Measurements from ENCODE around the gene PPAT.
"Not testable (repeated sequence)": the region's sequence is repeated elsewhere in the genome, so short reads cannot be mapped to it uniquely, and the experiment has no call there.

PPAT gene

DNA sequence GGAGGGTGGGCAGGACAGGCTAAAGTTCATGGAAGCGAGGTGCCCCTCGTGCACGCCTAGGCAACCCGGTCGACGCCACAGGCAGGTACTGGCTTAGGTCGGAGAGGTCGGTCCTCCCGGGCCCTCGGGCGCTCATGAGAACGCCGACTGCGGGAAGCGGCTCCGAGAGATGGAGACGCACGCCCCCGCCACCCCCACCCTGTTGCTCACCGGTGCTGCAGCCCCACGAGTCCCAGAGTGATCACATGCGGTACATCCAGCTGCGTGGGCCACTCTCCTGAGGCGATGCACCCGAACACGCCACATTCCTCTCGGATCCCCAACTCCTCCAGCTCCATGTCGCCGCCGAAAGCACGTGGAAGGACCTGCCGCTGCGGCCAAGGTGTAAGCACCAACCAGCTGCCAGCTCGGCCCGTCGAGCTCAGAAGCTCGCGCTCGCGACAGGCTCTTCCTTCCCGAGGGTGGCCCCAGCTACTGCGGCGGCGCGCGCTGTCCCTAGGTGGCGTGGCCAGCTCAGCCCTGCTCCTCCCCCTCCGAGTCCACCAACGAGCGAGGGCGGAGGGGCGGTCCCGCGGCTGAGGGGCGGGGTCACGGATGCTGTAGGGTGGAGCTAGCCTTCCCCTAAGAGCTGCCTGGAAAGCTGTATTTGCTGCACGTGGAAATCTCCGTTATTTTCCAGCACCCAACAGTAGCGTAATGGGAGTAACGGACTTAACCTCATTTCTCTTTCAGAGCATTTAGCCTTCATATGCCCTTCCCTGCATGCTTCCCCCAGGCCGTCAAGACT, at the start of gene PPAT:
PPAT (minus strand) TSS at position 476 of the 787 bp plus-strand sequence; CDS start at position 338, 138 bp downstream.
- Histone ChIP-seq H3K27ac (ENCODE audit: low read depth, low read length) (peak within 1 kb of the TSS; percentile 94), H3K4me1 (ENCODE audit: insufficient read depth, low read length) (peaks cover 16% of the 10 kb centered on the region), H3K4me3 (ENCODE audit: low read depth in 1 of 2, low read length in 2 of 2) (peak within 1 kb of the TSS; percentile 72 to 91)

DNA sequence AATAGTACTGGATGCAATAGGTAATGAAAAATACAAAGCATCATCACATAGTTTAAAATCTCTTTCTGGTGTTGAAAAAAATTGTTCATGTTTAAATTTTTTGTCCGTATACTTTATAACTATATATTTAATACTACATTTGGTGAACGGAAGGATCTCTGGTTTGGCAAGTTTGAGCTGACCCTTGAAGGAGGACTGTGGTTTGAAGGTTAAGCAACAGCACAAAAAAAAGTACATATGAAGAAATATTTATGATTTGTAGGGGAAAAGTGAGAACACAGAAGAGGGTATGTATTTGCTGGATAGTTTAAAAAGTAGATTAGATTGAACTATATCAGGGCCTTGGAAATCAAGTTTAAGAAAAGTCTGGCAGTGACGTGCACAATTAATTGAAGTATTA, 45.3 kb upstream of the PPAT start:
- Histone ChIP-seq H3K27ac (ENCODE audit: low read depth, low read length) (no peak overlapping the region), H3K27me3 (ENCODE audit: control insufficient read depth in 1 of 2, insufficient read depth in 2 of 2, low read length in 2 of 2) (no peaks in the 10 kb centered on the region), H3K4me3 (ENCODE audit: low read depth in 1 of 2, low read length in 2 of 2) (no peak overlapping the region), H3K4me1 (ENCODE audit: insufficient read depth, low read length) (no peaks in the 10 kb centered on the region), H3K9me3 (ENCODE audit: low read length) (no peaks in the 10 kb centered on the region), H3K36me3 (ENCODE audit: insufficient read depth, low read length) (peaks cover 40% of the 10 kb centered on the region), H3K9ac (ENCODE audit: low read length) (no peak overlapping the region)

More for the DNA sequence above, at the start of gene PPAT:
- Histone ChIP-seq H3K9ac (ENCODE audit: low read length) (peak within 1 kb of the TSS; percentile 49), H3K27me3 (ENCODE audit: control insufficient read depth in 1 of 2, insufficient read depth in 2 of 2, low read length in 2 of 2) (no peaks in the 10 kb centered on the region), H3K9me3 (ENCODE audit: low read length) (no peaks in the 10 kb centered on the region), H3K36me3 (ENCODE audit: insufficient read depth, low read length) (no peaks in the 10 kb centered on the region)

DNA sequence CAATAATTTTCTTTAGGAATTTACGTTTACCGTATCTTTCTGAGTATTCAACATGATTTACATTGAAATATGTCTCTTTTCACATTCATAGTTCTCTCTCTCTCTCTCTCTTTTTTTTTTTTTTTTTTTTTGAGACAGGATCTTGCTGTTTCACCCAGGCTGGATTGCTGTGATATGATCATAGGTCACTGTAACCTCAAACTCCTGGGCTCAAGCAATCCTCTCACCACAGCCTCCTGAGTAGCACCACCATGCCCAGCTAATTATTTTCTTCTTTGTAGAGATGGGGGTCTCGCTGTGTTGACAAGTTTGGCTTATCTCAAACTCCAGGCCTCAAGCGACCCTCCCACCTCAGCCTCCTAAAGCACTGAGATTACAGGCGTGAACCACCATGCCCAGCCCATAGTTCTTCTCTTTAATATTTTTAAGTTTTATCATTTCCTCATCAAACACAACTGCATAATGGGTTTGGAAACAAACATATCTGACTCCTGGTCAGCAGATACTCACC, 41.8 kb upstream of the PPAT start:
- no peak overlapping the region for H3K4me3 ChIP-seq (ENCODE audit: low read depth in 1 of 2, low read length in 2 of 2)
- no peaks in the 10 kb centered on the region for H3K9me3 ChIP-seq (ENCODE audit: low read length)
- H3K9ac ChIP-seq (ENCODE audit: low read length): no peak overlapping the region
- no peaks in the 10 kb centered on the region for H3K27me3 ChIP-seq (ENCODE audit: control insufficient read depth in 1 of 2, insufficient read depth in 2 of 2, low read length in 2 of 2)
- H3K36me3 ChIP-seq (ENCODE audit: insufficient read depth, low read length): peaks cover 45% of the 10 kb centered on the region
- H3K27ac ChIP-seq (ENCODE audit: low read depth, low read length): no peak overlapping the region
- H3K4me1 ChIP-seq (ENCODE audit: insufficient read depth, low read length): no peaks in the 10 kb centered on the region

DNA sequence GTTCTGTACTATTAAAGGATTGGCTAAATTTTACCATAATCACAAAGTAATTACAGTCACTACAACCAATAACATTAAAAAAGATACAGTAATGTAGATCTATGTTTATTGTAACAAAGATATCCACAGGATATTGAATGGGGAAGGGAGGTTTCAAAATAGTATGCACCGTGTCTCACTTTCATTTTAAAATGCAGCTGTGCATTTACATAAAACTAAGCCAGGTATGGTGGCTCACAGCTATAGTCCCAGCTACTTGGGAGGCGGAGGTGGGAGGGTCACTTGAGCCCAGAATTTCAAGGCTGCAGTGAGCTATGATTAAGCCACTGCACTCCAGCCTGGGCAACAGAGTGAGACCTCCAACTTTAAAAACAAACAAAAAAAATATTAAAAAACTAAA, 40.5 kb upstream of the PPAT start:
- Histone ChIP-seq H3K9me3 (ENCODE audit: low read length) (no peaks in the 10 kb centered on the region), H3K4me1 (ENCODE audit: insufficient read depth, low read length) (no peaks in the 10 kb centered on the region), H3K4me3 (ENCODE audit: low read depth in 1 of 2, low read length in 2 of 2) (no peak overlapping the region), H3K27ac (ENCODE audit: low read depth, low read length) (no peak overlapping the region), H3K9ac (ENCODE audit: low read length) (no peak overlapping the region), H3K36me3 (ENCODE audit: insufficient read depth, low read length) (peaks cover 58% of the 10 kb centered on the region), H3K27me3 (ENCODE audit: control insufficient read depth in 1 of 2, insufficient read depth in 2 of 2, low read length in 2 of 2) (no peaks in the 10 kb centered on the region)

DNA sequence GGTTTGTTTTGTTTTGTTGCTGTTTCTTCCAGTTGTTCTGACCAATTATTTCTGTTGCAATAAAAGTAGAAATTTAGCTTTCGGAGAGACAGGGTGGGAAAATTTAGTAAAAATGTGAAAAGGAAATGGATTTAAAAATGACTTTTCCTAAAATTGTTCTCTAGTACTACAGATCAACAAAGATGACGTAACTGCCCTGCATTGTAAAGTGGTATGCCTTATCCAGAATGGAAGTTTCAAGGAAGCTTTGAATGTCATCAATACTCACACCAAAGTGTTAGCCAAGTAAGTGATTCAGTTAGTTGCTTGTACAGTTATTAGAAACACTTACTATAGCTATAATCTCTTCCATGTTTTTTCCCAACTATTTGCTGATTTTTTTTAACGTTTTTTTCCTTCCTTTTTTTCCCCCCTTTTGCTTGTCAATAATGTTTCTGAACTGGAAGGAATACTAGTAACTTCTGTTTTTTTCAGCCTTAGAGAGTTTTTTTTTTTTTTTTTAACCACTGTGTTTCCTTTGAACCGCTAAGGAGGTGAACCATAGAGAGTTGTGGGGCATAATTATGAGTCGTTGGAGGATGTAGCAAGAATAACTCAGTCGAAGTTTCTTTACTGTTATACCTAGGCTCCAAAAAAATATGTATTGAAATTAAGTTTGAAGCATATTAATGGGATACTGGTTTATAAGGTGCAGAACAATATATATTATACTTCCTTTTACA, 34.2 kb upstream of the PPAT start:
- H3K4me1 ChIP-seq (ENCODE audit: insufficient read depth, low read length): peaks cover 28% of the 10 kb centered on the region
- no peak overlapping the region for H3K4me3 ChIP-seq (ENCODE audit: low read depth in 1 of 2, low read length in 2 of 2)
- H3K9ac ChIP-seq (ENCODE audit: low read length): no peak overlapping the region
- H3K27ac ChIP-seq (ENCODE audit: low read depth, low read length): no peak overlapping the region
- no peaks in the 10 kb centered on the region for H3K27me3 ChIP-seq (ENCODE audit: control insufficient read depth in 1 of 2, insufficient read depth in 2 of 2, low read length in 2 of 2)
- peaks cover 33% of the 10 kb centered on the region for H3K36me3 ChIP-seq (ENCODE audit: insufficient read depth, low read length)
- no peaks in the 10 kb centered on the region for H3K9me3 ChIP-seq (ENCODE audit: low read length)

DNA sequence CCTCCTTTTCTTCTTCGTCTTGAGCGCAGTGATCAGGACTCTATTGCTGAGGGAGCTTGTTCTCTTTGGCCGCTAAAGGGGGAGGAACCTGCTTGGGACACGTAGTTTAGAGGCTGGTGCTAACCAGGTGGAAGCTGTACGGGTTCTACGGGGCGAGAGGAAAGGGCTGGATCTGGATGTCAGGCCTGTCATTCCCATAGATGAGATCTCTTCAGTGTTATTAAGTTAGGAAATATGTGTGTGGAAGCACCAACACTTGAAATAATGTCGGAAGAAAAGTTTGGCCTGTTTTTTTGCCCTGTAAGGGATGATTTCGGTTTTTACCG, 32.6 kb upstream of the PPAT start:
- Histone ChIP-seq H3K4me1 (ENCODE audit: insufficient read depth, low read length) (peaks cover 35% of the 10 kb centered on the region), H3K4me3 (ENCODE audit: low read depth in 1 of 2, low read length in 2 of 2) (peak overlapping the region; percentile 81 to 96), H3K9ac (ENCODE audit: low read length) (peak overlapping the region; percentile 85), H3K9me3 (ENCODE audit: low read length) (no peaks in the 10 kb centered on the region), H3K27me3 (ENCODE audit: control insufficient read depth in 1 of 2, insufficient read depth in 2 of 2, low read length in 2 of 2) (no peaks in the 10 kb centered on the region), H3K27ac (ENCODE audit: low read depth, low read length) (peak overlapping the region; percentile 81), H3K36me3 (ENCODE audit: insufficient read depth, low read length) (peaks cover 23% of the 10 kb centered on the region)

DNA sequence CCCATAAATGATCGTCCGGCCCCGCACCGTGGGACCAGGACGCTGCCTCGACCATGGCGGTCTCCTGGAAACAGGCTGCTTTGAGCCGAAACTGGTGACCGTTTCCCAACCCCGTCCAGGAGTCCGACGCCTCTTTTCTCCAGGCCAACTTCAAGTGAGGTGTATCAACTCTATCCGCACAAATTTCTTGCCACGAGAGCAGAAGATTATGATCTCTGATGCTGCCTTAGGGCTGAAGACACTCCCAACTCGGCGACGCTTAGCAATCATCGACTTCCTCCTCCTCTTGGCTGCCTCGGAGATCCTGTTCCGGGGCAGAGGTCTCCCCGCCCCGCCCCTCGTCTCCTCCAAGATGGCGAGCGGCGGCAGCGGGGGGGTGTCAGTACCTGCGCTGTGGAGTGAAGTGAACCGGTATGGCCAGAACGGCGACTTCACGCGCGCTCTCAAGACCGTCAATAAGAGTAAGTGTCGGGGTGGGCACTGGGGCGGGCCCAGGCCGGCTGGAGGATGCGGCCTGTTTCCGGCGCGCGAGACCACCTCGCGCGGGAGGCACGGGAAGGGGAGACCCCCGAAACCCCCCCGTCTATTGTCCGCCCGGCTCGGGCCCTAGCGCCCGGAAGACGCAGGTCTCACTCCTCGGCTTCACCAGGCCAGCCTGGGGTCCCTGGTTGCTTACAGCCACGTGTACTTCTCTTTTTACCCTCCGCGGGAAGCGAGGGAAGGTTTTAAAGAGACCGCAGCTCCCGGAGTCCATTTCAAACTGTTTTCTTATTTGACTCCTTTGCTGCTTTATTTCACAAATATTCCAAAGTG, 32.1 kb upstream of the PPAT start, which contains the start of gene SRP72:
SRP72 (plus strand) TSS at position 334 of the 813 bp plus-strand sequence; CDS start at position 353, 19 bp downstream.
- Histone ChIP-seq H3K9ac (ENCODE audit: low read length) (peak within 1 kb of the TSS; percentile 85), H3K4me3 (ENCODE audit: low read depth in 1 of 2, low read length in 2 of 2) (peak within 1 kb of the TSS; percentile 81 to 96), H3K36me3 (ENCODE audit: insufficient read depth, low read length) (peaks cover 19% of the 10 kb centered on the region), H3K27ac (ENCODE audit: low read depth, low read length) (peak within 1 kb of the TSS; percentile 81), H3K9me3 (ENCODE audit: low read length) (no peaks in the 10 kb centered on the region), H3K4me1 (ENCODE audit: insufficient read depth, low read length) (peaks cover 35% of the 10 kb centered on the region), H3K27me3 (ENCODE audit: control insufficient read depth in 1 of 2, insufficient read depth in 2 of 2, low read length in 2 of 2) (no peaks in the 10 kb centered on the region)

DNA sequence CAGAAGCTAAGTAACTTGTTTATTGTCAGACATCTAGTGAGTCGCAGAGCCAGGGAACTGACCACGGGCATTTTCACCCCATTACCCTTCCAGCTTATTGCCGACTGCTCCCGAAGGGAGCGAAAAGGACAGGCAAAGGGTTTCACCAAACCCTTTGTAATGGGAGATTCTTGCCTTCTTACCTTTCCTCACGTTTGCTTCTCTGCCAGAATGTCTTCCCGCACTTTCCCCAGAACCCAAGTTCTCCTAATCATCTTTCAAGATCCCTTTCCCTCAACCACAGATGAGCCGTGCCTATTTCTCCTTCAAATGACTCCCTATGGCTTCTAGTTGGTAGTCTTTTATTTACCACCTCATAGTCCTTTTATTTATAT, 31.5 kb upstream of the PPAT start:
- Histone ChIP-seq H3K9ac (ENCODE audit: low read length) (peak overlapping the region; percentile 85), H3K4me1 (ENCODE audit: insufficient read depth, low read length) (peaks cover 35% of the 10 kb centered on the region), H3K27ac (ENCODE audit: low read depth, low read length) (peak overlapping the region; percentile 81), H3K4me3 (ENCODE audit: low read depth in 1 of 2, low read length in 2 of 2) (peak overlapping the region; percentile 81 to 96), H3K27me3 (ENCODE audit: control insufficient read depth in 1 of 2, insufficient read depth in 2 of 2, low read length in 2 of 2) (no peaks in the 10 kb centered on the region), H3K9me3 (ENCODE audit: low read length) (no peaks in the 10 kb centered on the region), H3K36me3 (ENCODE audit: insufficient read depth, low read length) (peaks cover 14% of the 10 kb centered on the region)

DNA sequence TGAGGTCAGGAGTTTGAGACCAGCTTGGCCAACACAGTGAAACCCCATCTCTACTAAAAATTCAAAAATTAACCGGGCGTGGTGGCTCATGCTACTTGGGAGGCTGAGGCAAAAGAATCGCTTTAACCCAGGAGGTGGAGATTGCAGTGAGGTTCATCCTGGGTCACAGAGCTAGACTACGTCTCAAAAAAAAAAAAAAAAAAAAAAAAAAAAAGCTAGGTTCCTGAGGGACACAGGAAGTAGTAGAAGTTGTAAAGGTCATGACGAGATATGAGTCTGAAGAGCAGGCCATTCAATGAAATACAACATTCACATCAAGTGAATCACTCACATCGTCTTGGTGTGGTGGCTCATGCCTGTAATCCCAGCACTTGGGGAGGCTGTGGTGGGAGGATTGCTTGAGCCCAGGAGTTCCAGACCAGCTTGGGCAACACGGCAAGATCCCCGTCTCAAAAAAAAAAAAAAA, 30.9 kb upstream of the PPAT start:
- Histone ChIP-seq H3K4me1 (ENCODE audit: insufficient read depth, low read length) (peaks cover 35% of the 10 kb centered on the region), H3K4me3 (ENCODE audit: low read depth in 1 of 2, low read length in 2 of 2) (peak overlapping the region in 1 of 2 donors; percentile 96), H3K36me3 (ENCODE audit: insufficient read depth, low read length) (peaks cover 13% of the 10 kb centered on the region), H3K9ac (ENCODE audit: low read length) (peak overlapping the region; percentile 85)
- not testable (repeated sequence) for H3K27ac ChIP-seq (ENCODE audit: low read depth, low read length); H3K27me3 ChIP-seq (ENCODE audit: control insufficient read depth in 1 of 2, insufficient read depth in 2 of 2, low read length in 2 of 2); H3K9me3 ChIP-seq (ENCODE audit: low read length)

DNA sequence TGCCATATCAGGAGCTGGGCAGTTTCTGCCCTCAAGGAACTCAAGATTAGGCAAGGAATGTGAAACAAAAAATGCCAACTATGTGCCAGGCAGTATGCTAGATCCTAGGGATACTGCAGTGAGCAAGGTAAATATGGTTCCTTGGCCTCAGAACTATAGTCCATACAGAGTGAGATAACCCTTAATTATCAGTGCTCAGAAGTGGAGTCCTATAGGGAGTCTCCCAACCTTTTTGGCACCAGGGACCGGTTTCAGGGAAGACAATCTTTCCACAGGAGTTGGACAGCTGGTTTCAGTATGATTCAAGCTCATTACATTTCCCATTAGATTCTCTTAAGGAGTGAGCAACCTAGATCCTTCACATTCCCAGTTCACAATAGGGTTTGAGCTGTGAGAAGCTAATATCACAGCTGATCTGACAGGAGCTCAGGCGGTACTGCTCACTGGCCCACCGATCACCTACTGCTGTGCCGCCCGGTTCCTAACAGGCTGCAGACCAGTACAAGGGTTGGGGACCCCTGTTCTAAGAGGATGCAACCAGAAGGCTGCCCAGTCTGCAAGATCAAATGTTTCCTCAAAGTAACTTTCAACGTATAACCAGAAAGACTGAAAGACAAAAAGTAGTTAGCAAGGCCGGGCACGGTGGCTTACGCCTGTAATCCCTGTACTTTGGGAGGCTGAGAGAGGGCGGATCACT, 30.3 kb upstream of the PPAT start:
- H3K4me3 ChIP-seq (ENCODE audit: low read depth in 1 of 2, low read length in 2 of 2): peak overlapping the region in 1 of 2 donors; percentile 96
- no peak overlapping the region for H3K27ac ChIP-seq (ENCODE audit: low read depth, low read length)

More for the DNA sequence above, 30.3 kb upstream of the PPAT start:
- Histone ChIP-seq H3K36me3 (ENCODE audit: insufficient read depth, low read length) (peaks cover 7% of the 10 kb centered on the region), H3K4me1 (ENCODE audit: insufficient read depth, low read length) (peaks cover 35% of the 10 kb centered on the region), H3K9me3 (ENCODE audit: low read length) (no peaks in the 10 kb centered on the region), H3K9ac (ENCODE audit: low read length) (no peak overlapping the region), H3K27me3 (ENCODE audit: control insufficient read depth in 1 of 2, insufficient read depth in 2 of 2, low read length in 2 of 2) (no peaks in the 10 kb centered on the region)

Measured in muscle layer of colon (tissue), 2 donors.